MM.1S (cell line): ENCODE results near the gene LYSMD3.

Experiments used
- CTCF ChIP-seq: fragments of 300-600 bp; sonication (generic); IDR thresholded peaks from 2 replicates; pipeline ENCODE4 v1.5.1; 2016; ENCODE audit warnings: antibody characterized with exemption, low read length, mixed read lengths
- EZH2 ChIP-seq: fragments of 300-600 bp; sonication (generic); optimal IDR thresholded peaks from 2 replicates; pipeline ENCODE3; 2017; ENCODE audit warnings: low read depth, mild to moderate bottlenecking, antibody characterized with exemption, low read length, mixed read lengths

DNA sequence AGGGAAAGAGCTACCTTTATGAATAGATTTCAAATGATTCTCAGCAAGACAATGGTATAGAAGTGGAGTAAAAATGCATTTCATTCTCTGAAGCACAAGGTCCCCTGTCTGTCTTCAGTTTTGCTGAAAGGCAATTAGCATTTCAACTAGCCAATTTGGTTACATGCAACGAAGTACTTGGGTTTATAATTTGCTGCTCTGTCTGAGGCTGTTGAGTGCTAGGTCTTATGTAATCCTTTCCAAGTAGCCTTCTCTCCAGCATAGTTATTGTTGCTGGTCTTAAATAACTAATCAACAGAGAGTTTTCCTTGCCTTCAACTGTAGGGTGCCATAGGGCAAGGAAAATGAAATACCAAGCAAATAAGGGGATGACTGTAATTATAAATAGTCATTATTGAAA is 33.7 kb upstream of the LYSMD3 start:
- TF ChIP-seq CTCF, result no peak
- TF ChIP-seq EZH2, result no peak
